ENCODE measurements around the gene C20orf202. TPM values are rescaled to one million over a fixed set of nuclear protein-coding genes. Genes with fewer than 3 reads are reported as not detected.

C20orf202 gene
- not detected in 2 replicates for total RNA-seq (2014; rRNA removed; shearing (Covaris generic))

DNA sequence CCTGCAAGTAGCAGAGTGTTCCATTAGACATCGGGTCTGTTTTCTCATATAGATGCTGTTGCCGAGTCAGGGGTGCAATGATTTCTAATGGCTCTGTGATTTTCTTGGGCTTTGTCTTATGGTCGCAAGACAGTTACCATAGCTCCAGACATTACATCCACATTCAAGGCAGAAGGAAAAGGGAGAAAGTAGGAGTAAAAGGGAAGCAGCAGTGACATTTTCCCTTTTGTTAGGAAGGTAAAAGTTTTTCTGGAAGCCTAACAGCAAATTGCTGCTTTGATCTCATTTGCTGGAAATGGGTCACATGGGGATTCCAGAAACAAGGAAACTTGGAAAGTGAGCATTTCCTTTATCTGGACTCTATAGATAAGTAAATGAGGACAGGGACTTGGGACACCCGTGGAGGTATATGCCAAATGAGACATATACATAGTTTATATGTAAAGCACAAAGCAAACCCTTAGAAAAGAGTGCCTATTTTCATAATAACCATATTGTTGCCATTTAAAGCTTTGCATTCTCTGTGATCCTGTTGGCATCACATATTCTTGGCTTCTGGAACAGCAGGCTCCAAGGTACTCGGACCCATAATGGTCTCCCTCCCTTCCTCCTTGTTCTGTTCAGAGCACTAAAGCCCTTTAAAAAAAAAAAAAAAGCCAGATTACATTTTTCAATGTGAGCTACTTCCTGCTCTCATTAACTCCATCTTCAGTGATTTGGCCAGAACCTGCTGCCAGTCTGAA lies at the start of gene C20orf202:
TSS of gene C20orf202 (plus strand) at position 693 of the 743 bp plus-strand sequence. CDS start 132 bp downstream, outside the sequence.
- no peak for DNase-seq (ENCODE audit: low read depth)

DNA sequence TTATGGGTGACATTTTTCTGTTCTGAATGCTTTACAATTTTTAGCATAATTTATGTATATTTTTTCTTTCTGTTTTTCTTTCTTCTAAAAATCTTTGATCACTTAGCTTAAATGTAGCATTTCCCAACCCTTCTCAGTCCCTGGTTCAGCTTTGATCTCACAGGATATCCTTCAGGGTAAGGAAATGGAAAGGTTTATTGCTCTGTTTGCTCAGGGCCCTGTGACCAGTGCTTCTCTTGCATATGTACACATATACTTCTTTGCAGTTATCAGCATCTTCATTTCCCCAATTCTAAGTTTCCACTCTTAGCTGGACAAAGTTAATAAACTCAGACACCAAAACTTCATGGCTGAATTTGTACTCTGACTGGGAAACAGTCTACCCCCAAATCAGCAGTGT lies 49.0 kb upstream of the C20orf202 start:
- no peak for DNase-seq (ENCODE audit: low read depth)

DNA sequence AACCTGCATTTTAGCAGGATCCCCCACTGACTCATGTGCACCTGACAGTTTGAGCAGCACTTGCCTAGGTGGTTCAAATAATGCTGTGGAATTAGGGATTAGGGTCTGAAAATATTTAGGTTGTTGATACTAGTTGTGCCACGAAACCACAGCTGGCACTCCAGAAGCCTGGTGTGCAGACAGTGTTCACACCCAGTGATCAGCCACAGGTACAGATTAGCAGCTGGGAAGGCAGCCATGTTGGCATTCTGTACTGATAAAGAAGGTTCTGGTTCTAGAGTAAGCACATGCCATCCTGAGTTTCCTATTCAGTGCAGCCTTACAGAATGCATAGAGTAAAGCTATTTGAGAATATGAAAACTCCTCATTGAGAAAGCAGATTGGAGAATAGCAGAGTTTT lies 48.6 kb upstream of the C20orf202 start:
- no peak for DNase-seq (ENCODE audit: low read depth)

- DNase-seq (ENCODE audit: low read depth) = no peak
These were observed 47.9 kb upstream of the C20orf202 start for GRCh38 chr20:1155342-1155741.

GRCh38 chr20:1160496-1160895 lies 42.8 kb upstream of the C20orf202 start:
- DNase-seq (ENCODE audit: low read depth) = no peak

DNA sequence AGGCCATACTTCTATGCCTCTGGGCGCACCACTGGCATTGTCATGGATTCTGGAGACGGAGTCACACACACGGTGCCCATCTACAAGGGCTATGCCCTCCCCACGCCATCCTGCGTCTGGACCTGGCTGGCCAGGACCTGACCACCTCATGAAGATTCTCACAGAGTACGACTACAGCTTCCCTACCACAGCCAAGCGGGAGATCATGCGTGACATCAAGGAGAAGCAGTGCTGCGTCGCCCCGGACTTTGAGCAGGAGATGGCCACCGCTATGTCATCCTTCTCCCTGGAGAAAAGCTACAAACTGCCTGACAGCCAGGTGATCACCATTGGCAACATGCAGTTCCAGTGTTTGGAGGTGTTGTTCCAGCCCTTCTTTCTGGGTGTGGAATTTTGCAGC lies 42.3 kb upstream of the C20orf202 start:
- DNase-seq (ENCODE audit: low read depth) = no peak

- no peak for DNase-seq (ENCODE audit: low read depth)
These were observed 40.1 kb upstream of the C20orf202 start for GRCh38 chr20:1163105-1163504.

GRCh38 chr20:1163653-1164052 lies 39.6 kb upstream of the C20orf202 start:
- DNase-seq (ENCODE audit: low read depth) = no peak

GRCh38 chr20:1164871-1165270 lies 38.4 kb upstream of the C20orf202 start:
- no peak for DNase-seq (ENCODE audit: low read depth)

GRCh38 chr20:1165521-1165920 lies 37.7 kb upstream of the C20orf202 start:
- DNase-seq (ENCODE audit: low read depth) = no peak

DNA sequence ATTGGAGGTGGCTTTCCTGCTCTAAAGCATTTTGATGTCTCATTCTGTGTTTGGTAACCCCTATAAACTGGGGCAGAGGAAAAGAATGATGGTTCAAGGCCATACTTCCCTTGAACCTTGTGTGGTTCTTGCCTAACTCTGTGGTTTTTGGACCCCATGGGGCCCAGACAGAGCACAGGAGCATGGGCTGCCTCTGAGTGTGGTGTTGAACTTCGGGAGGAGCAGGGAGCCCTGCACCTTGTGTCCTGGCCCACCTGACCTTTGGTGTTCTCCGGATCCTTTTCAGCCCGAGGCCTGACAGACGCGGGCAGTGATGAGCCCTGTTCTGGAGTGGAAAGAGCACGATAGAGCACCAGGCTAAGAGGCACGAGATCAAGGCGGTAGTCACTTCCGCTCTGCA lies 37.3 kb upstream of the C20orf202 start:
- no peak for DNase-seq (ENCODE audit: low read depth)

DNA sequence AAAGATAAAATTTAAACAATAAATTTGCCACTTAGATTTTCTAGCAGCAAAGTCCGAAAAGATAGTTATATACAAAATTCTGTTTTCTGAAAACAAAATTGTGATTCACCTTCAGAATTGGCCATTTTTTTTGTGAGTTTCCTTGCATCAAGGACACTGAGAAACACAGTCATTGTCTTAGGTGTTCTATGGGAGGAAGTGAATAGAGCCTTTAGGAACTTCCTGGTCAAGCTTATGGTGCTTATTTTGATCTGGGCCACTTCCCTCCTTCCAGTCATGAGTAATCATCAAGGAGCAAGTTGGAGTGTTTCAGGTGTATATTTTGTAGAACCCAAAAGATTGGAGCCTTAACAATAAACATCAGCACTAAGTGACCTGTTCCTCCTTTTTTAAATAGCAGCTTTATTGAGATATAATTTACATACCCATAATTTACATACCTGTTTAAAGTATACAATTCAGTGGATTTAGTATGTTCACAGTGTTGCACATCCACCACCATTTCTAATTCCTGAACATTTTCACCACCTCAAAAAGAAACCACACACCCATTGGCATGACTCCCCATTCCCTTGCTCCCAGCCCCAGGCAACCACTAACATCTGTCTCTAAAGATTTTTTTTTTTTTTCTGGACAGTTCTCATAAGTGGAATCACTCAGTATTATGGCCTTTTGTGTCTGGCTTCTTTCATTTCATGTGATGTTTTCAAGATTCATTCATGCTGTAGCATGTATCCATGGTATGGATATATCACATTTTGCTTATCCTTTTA lies 36.1 kb upstream of the C20orf202 start:
- DNase-seq (ENCODE audit: low read depth) = peak; percentile 75

GRCh38 chr20:1169224-1169623 lies 34.0 kb upstream of the C20orf202 start:
- DNase-seq (ENCODE audit: low read depth) = no peak

DNA sequence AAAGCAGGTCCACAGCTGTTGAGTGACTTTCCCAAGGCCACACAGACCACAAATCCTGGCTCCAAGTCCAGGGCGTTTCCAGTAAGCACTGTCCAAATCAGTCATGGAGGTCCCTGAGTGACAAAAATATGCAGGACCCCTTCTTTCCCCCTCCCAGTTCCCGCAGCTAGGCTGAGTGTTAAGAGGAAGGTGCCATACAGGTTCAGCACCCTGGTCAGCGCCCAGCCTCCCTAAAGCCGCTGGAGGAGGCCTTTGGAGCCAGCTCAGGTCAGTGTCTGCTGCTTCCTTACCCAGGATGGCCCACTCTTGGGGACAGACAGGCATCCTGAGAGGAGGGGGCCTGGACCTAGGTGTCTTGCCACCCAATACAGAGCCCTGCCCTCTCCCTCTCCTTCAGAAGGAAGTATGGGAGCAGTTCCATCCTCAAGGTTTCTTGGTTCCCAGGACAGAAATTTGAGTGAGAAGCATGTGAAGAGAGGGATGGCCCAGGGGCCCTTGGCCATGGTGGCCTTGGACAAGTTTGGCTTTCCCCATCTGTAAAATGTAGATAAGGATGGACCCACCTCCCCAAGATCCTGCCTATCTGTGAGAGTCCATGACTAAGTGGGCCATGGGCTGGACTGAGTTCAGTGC lies 31.7 kb upstream of the C20orf202 start:
- peak; percentile 49 for DNase-seq (ENCODE audit: low read depth)

DNA sequence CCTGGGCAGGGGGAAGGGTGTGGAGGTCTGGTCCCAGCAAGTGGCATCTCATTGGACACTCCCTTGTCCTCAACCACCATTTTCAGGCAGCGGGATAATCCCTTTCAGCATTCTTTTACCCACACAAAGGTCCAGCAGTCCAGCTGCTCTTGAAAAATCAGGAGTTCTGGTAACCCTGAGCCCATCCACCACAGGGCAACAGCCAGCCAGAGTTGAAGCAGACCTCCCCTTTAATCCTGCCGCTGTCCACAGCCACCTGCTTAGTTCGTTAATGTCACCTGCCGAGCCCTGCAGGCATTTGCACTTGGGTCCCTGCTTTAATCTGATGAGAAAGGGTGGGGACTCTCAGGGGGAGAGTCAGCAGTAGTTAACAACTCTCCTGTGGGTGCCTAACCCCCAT lies 29.6 kb upstream of the C20orf202 start:
- no peak for DNase-seq (ENCODE audit: low read depth)

DNA sequence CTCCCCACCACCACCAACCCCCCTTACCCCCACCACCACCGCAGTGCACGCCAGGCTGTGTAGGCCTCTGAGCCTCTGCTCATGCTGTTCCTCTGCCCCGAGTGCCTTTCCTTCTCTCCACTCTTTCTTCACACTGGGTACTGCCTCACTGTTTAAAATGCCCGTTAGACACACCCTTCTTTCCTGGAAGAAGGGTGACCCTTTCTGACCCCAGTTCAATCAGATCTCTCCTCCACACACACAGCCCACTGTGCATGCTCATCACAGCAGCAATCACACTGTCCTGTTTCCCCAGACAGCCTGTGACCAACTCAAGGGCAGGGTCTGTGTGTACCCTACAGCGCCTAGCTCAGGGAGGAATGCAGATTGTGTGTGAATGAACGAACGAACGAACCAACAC lies 28.5 kb upstream of the C20orf202 start:
- no peak for DNase-seq (ENCODE audit: low read depth)

DNA sequence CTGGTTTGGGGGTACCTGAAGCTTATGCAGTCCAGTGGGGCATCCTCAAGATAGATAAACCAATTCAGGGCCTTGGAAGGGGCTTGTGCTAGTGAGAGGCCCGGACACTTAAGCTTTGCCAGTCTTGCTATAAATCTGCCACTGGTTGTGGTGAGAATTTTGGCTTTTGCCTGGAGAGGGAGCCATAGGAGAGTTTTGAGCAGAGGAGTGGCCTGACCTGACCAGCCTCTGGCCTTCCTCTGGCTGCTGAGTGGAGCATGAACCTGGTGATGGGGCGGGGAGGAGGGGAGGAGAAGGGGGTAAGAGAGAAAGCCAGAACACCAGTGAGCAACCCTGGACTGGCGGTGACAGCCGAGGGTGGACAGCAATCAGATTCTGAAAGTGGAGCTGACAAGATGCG lies 25.6 kb upstream of the C20orf202 start:
- DNase-seq (ENCODE audit: low read depth) = no peak

DNA sequence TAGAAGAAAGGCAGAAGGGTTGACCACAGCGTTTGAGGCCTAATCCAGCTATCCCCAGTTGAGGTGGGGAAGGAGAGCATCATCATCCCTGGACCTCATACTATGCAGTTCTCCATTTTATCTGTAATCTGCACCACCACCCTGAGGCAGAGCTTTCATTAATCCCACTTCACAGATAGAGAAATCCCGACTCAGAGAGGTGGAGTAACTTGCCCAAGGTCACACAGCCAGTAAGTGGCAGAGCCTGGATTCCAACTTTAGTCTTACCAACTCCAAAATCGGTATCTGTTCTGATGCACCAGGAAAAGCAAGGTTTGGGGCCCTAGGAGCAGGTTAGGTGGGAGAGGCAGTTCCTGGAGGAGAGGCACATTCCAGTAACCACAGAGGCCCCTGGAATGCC lies 25.2 kb upstream of the C20orf202 start:
- no peak for DNase-seq (ENCODE audit: low read depth)

GRCh38 chr20:1178623-1179022 lies 24.6 kb upstream of the C20orf202 start:
- DNase-seq (ENCODE audit: low read depth) = no peak

DNA sequence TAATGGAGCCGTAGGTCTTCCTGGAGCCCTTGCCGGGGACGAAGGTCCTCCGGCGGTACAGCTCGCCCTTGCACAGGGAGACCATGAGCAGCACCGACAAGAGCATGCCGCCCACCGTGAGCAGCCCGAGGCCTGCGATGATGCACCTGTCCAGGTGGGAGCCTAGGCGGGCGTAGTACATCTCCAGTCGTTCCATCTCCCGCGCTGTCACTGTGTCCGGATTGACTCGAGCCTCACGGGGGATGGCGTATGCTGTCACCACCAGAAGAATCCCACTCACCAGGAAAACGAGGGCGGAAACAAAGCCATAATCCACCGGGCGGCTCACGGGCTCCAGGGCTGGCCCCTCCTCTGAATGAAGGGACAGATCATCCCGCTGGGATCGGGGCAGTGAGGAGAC lies 22.3 kb upstream of the C20orf202 start:
- DNase-seq (ENCODE audit: low read depth) = no peak

DNA sequence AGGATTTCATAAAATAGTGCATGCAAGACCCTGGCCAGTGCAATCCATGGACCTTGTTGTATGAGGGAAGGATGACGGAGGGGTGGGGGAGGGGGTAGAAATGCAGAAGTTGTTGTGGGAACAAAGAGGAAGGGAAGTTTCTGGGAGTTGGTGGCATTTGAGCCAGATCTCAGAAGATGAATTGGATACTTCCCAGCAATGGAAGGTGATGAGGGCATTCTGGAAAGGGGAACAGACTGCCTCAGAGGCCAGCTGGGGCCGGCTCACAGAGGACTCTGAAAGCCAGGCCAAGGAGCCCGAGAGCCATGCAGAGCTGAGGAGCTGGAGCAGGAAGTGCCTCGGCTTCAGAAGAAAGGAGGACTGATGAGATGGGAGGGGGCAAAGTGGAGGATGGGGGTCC lies 21.1 kb upstream of the C20orf202 start:
- DNase-seq (ENCODE audit: low read depth) = no peak

DNA sequence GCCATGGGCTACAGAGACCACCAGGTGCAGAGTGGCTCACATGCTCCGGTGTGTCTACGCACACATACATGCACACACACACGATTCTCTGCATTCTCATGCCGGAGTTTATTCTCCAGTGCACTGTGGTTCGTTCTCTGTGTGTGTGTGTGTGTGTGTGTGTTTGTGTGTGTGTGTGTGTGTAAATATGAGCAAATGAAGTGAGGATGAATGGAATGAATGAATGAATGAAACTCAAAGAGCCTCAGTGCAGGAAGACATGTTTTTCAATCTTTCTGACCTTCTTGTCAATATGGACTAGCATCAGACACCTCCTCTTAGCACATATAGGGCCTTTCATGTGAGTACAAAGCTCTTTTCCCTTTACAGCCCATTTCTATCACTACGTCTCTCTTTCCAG lies 20.1 kb upstream of the C20orf202 start:
- DNase-seq (ENCODE audit: low read depth) = no peak

DNA sequence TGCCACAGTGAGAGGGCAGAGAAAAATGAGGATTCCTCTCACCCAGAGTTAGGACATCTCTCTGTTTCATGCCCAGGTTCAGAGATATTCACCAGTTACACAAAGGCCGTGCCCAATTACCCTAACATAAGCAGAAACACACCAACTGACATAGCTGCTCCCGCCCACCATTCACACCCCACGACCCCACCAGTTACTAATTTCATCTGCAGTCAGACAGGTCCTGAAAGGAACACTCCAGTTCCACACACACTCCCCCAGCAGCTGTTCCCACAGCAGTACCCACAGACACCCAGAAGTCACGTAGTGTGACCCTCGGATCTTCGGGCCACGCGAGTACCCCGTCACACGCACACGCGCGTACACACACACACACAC lies 19.0 kb upstream of the C20orf202 start:
- DNase-seq (ENCODE audit: low read depth) = no peak

All from RPMI7951 (cell line).